DND-41 (cell line): ENCODE measurements around the gene SCML2.
"Not testable (repeated sequence)": the region's sequence is repeated elsewhere in the genome, so short reads cannot be mapped to it uniquely, and the experiment has no call there.

Experiments used
- EZH2 ChIP-seq: IDR thresholded peaks from 3 replicates; pipeline ENCODE4 v1.6.1; 2012; ENCODE audit warnings: borderline replicate concordance, low read depth, mild to moderate bottlenecking, moderate library complexity, low read length, inconsistent platforms; ENCODE audit not compliant: severe bottlenecking
- TF ChIP-seq, protein P1 (sequence below): IDR thresholded peaks from 2 replicates; pipeline ENCODE4 v1.5.1; 2012; ENCODE audit warnings: borderline replicate concordance, low read length, moderate library complexity, mild to moderate bottlenecking; ENCODE audit not compliant: poor library complexity, severe bottlenecking; ENCODE audit errors: extremely low read depth

- TF ChIP-seq, protein P1, sequence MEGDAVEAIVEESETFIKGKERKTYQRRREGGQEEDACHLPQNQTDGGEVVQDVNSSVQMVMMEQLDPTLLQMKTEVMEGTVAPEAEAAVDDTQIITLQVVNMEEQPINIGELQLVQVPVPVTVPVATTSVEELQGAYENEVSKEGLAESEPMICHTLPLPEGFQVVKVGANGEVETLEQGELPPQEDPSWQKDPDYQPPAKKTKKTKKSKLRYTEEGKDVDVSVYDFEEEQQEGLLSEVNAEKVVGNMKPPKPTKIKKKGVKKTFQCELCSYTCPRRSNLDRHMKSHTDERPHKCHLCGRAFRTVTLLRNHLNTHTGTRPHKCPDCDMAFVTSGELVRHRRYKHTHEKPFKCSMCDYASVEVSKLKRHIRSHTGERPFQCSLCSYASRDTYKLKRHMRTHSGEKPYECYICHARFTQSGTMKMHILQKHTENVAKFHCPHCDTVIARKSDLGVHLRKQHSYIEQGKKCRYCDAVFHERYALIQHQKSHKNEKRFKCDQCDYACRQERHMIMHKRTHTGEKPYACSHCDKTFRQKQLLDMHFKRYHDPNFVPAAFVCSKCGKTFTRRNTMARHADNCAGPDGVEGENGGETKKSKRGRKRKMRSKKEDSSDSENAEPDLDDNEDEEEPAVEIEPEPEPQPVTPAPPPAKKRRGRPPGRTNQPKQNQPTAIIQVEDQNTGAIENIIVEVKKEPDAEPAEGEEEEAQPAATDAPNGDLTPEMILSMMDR, result not testable (repeated sequence)
- not testable (repeated sequence) for TF ChIP-seq EZH2
Observed at GRCh38 chrX:18229646-18230045, 124.8 kb downstream of the SCML2 start.
